Measurements from ENCODE around the gene HNF1B. TPM values are rescaled to one million over a fixed set of nuclear protein-coding genes. Genes with fewer than 3 reads are reported as not detected.

HNF1B gene
- total RNA-seq, 1 experiment from 2014 or later: not detected

GRCh38 chr17:37676115-37676925 is 68.5 kb downstream of the HNF1B start:
- H3K79me2 ChIP-seq (ENCODE audit: low read length): no peaks in the 10 kb centered on the region
- H3K4me3 ChIP-seq (ENCODE audit: low read length): no peak overlapping the region
- peaks cover 4% of the 10 kb centered on the region; the same call in 1 of the 2 replicates for H3K9me3 ChIP-seq (ENCODE audit: low read length)
- DNase-seq: no peak
- H3K4me1 ChIP-seq (ENCODE audit: low read length): peaks cover 18% of the 10 kb centered on the region
- H3K4me2 ChIP-seq (ENCODE audit: low read depth, low read length, poor library complexity, severe bottlenecking): peak overlapping the region; percentile 16
- H4K20me1 ChIP-seq (ENCODE audit: insufficient read depth, low read depth, low read length): no peaks in the 10 kb centered on the region
- no peak overlapping the region for H3K27ac ChIP-seq (ENCODE audit: low read length)
- no peaks in the 10 kb centered on the region for H3K36me3 ChIP-seq (ENCODE audit: insufficient read depth, low read length)
- H3K27me3 ChIP-seq (ENCODE audit: low read length): no peaks in the 10 kb centered on the region
- H3K9ac ChIP-seq (ENCODE audit: low read length): no peak overlapping the region
- no peak overlapping the region for H2AFZ ChIP-seq (ENCODE audit: low read length)
- H3K9me2 ChIP-seq (replicated peaks; ENCODE audit: insufficient read depth, low read length): no peaks in the 10 kb centered on the region

GRCh38 chr17:37674511-37674910 is 70.3 kb downstream of the HNF1B start:
- no peaks in the 10 kb centered on the region for H3K9me2 ChIP-seq (replicated peaks; ENCODE audit: insufficient read depth, low read length)
- H3K9ac ChIP-seq (ENCODE audit: low read length): no peak overlapping the region
- peaks cover 18% of the 10 kb centered on the region for H3K4me1 ChIP-seq (ENCODE audit: low read length)
- H3K27ac ChIP-seq (ENCODE audit: low read length): no peak overlapping the region
- H2AFZ ChIP-seq (ENCODE audit: low read length): no peak overlapping the region
- H3K79me2 ChIP-seq (ENCODE audit: low read length): no peaks in the 10 kb centered on the region
- DNase-seq: no peak
- H3K4me3 ChIP-seq (ENCODE audit: low read length): no peak overlapping the region
- no peaks in the 10 kb centered on the region for H3K36me3 ChIP-seq (ENCODE audit: insufficient read depth, low read length)
- H3K27me3 ChIP-seq (ENCODE audit: low read length): no peaks in the 10 kb centered on the region
- peaks cover 4% of the 10 kb centered on the region; the same call in 1 of the 2 replicates for H3K9me3 ChIP-seq (ENCODE audit: low read length)
- no peak overlapping the region for H3K4me2 ChIP-seq (ENCODE audit: low read depth, low read length, poor library complexity, severe bottlenecking)
- no peaks in the 10 kb centered on the region for H4K20me1 ChIP-seq (ENCODE audit: insufficient read depth, low read depth, low read length)

- no peaks in the 10 kb centered on the region for H3K27me3 ChIP-seq (ENCODE audit: low read length)
- H3K36me3 ChIP-seq (ENCODE audit: insufficient read depth, low read length): no peaks in the 10 kb centered on the region
- H3K9me2 ChIP-seq (replicated peaks; ENCODE audit: insufficient read depth, low read length): no peaks in the 10 kb centered on the region
- H3K9ac ChIP-seq (ENCODE audit: low read length): no peak overlapping the region
- H3K4me1 ChIP-seq (ENCODE audit: low read length): peaks cover 18% of the 10 kb centered on the region
- no peak overlapping the region for H3K4me3 ChIP-seq (ENCODE audit: low read length)
- no peak overlapping the region for H3K27ac ChIP-seq (ENCODE audit: low read length)
- peaks cover under 1% of the 10 kb centered on the region; the same call in 1 of the 2 replicates for H3K9me3 ChIP-seq (ENCODE audit: low read length)
- no peak overlapping the region for H3K4me2 ChIP-seq (ENCODE audit: low read depth, low read length, poor library complexity, severe bottlenecking)
- no peaks in the 10 kb centered on the region for H3K79me2 ChIP-seq (ENCODE audit: low read length)
- no peaks in the 10 kb centered on the region for H4K20me1 ChIP-seq (ENCODE audit: insufficient read depth, low read depth, low read length)
- DNase-seq: no peak
- H2AFZ ChIP-seq (ENCODE audit: low read length): no peak overlapping the region
These were observed 71.5 kb downstream of the HNF1B start for GRCh38 chr17:37673386-37673785.

DNA sequence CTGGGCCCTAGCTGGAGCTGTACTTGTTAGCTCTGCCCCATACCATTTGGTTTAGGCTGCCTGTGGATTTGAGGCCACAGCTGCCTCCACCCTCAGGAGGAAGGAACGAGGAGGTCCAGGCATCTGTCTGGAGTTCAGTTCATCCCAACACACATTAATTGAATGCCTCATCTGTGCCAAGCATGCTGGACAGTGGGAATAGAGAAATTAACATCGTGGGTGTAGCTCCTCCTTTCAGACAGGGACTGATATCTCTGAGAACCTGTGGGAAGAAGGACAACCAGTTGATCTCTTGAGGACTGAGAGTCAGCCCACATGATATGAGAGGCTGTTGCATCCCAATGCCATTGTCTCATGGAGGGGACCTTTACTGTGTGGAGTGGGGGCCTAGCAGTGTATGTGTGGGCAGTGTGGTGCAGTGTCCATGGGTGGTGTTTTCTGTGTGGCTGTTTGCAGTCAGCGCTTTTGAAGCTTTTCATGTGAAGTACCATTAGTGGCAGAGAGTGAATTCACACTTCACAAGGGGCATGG is 72.2 kb downstream of the HNF1B start:
- no peak overlapping the region for H3K4me2 ChIP-seq (ENCODE audit: low read depth, low read length, poor library complexity, severe bottlenecking)

GRCh38 chr17:37671824-37672547 is 72.9 kb downstream of the HNF1B start:
- H3K4me1 ChIP-seq (ENCODE audit: low read length): peaks cover 12% of the 10 kb centered on the region
- H3K9ac ChIP-seq (ENCODE audit: low read length): no peak overlapping the region
- H3K9me2 ChIP-seq (replicated peaks; ENCODE audit: insufficient read depth, low read length): no peaks in the 10 kb centered on the region
- H4K20me1 ChIP-seq (ENCODE audit: insufficient read depth, low read depth, low read length): no peaks in the 10 kb centered on the region
- H3K27me3 ChIP-seq (ENCODE audit: low read length): no peaks in the 10 kb centered on the region
- H3K4me3 ChIP-seq (ENCODE audit: low read length): no peak overlapping the region
- no peaks in the 10 kb centered on the region for H3K9me3 ChIP-seq (ENCODE audit: low read length)
- no peak for DNase-seq
- no peak overlapping the region for H3K4me2 ChIP-seq (ENCODE audit: low read depth, low read length, poor library complexity, severe bottlenecking)
- H3K36me3 ChIP-seq (ENCODE audit: insufficient read depth, low read length): no peaks in the 10 kb centered on the region
- H3K79me2 ChIP-seq (ENCODE audit: low read length): no peaks in the 10 kb centered on the region
- H2AFZ ChIP-seq (ENCODE audit: low read length): no peak overlapping the region
- no peak overlapping the region for H3K27ac ChIP-seq (ENCODE audit: low read length)

More for the DNA sequence above, 72.2 kb downstream of the HNF1B start:
- Histone ChIP-seq H3K36me3 (ENCODE audit: insufficient read depth, low read length) (no peaks in the 10 kb centered on the region), H3K9me2 (replicated peaks; ENCODE audit: insufficient read depth, low read length) (no peaks in the 10 kb centered on the region), H3K27me3 (ENCODE audit: low read length) (no peaks in the 10 kb centered on the region), H3K79me2 (ENCODE audit: low read length) (no peaks in the 10 kb centered on the region), H3K27ac (ENCODE audit: low read length) (no peak overlapping the region), H4K20me1 (ENCODE audit: insufficient read depth, low read depth, low read length) (no peaks in the 10 kb centered on the region), H3K4me1 (ENCODE audit: low read length) (peaks cover 18% of the 10 kb centered on the region), H3K9ac (ENCODE audit: low read length) (no peak overlapping the region), H3K4me3 (ENCODE audit: low read length) (no peak overlapping the region), H3K9me3 (ENCODE audit: low read length) (no peaks in the 10 kb centered on the region), H2AFZ (ENCODE audit: low read length) (no peak overlapping the region)
- DNase-seq: no peak

GRCh38 chr17:37671028-37671823 is 73.6 kb downstream of the HNF1B start:
- H4K20me1 ChIP-seq (ENCODE audit: insufficient read depth, low read depth, low read length): no peaks in the 10 kb centered on the region
- H3K9me2 ChIP-seq (replicated peaks; ENCODE audit: insufficient read depth, low read length): no peaks in the 10 kb centered on the region
- peaks cover 5% of the 10 kb centered on the region for H3K4me1 ChIP-seq (ENCODE audit: low read length)
- H3K36me3 ChIP-seq (ENCODE audit: insufficient read depth, low read length): no peaks in the 10 kb centered on the region
- H3K4me2 ChIP-seq (ENCODE audit: low read depth, low read length, poor library complexity, severe bottlenecking): no peak overlapping the region
- no peaks in the 10 kb centered on the region for H3K27me3 ChIP-seq (ENCODE audit: low read length)
- no peak overlapping the region for H2AFZ ChIP-seq (ENCODE audit: low read length)
- no peaks in the 10 kb centered on the region for H3K79me2 ChIP-seq (ENCODE audit: low read length)
- no peak overlapping the region for H3K9ac ChIP-seq (ENCODE audit: low read length)
- H3K27ac ChIP-seq (ENCODE audit: low read length): no peak overlapping the region
- no peak for DNase-seq
- H3K9me3 ChIP-seq (ENCODE audit: low read length): no peaks in the 10 kb centered on the region
- H3K4me3 ChIP-seq (ENCODE audit: low read length): no peak overlapping the region

GRCh38 chr17:37667039-37667438 is 77.8 kb downstream of the HNF1B start:
- Histone ChIP-seq H3K9me3 (ENCODE audit: low read length) (no peaks in the 10 kb centered on the region), H3K27ac (ENCODE audit: low read length) (no peak overlapping the region), H3K9ac (ENCODE audit: low read length) (no peak overlapping the region), H4K20me1 (ENCODE audit: insufficient read depth, low read depth, low read length) (no peaks in the 10 kb centered on the region), H3K79me2 (ENCODE audit: low read length) (no peaks in the 10 kb centered on the region), H3K27me3 (ENCODE audit: low read length) (no peaks in the 10 kb centered on the region), H3K4me2 (ENCODE audit: low read depth, low read length, poor library complexity, severe bottlenecking) (no peak overlapping the region), H3K4me1 (ENCODE audit: low read length) (no peaks in the 10 kb centered on the region), H3K36me3 (ENCODE audit: insufficient read depth, low read length) (no peaks in the 10 kb centered on the region), H2AFZ (ENCODE audit: low read length) (no peak overlapping the region), H3K9me2 (replicated peaks; ENCODE audit: insufficient read depth, low read length) (no peaks in the 10 kb centered on the region), H3K4me3 (ENCODE audit: low read length) (no peak overlapping the region)
- DNase-seq: no peak

All from Karpas-422 (cell line).